Stimulated activated CD4-positive, alpha-beta T cell treated with anti-CD3 and anti-CD28 coated beads, Interleukin-2, amount 100 ng/mL, for 24 hours (primary cell): ENCODE results near the gene PGAP2.
"Not testable (repeated sequence)": the region's sequence is repeated elsewhere in the genome, so short reads cannot be mapped to it uniquely, and the experiment has no call there.

Experiments used
- DNase-seq, 2 donors: peaks; one replicate each; pipeline ENCODE4 v3.0.0-alpha.2; 2020

The PGAP2 gene

GRCh38 chr11:3808861-3809623, 682 bp downstream of the PGAP2 start:
- DNase-seq, result peak in 1 of 2 donors; percentile 42

DNA sequence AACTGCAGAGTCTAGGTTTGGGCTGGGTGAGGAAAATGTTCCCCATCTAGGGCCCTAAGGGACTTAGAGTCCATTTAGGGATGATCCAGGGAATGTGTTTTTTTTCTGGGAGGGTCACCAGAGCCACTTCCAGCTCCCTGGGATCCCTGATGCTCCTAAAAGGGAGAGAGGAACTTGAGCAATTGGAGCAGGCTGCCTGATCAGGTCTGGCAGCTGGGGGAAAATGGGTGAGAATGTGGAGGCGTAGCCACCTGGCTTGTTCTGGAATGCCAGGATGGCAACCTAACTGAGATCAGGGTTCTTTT, 1.2 kb downstream of the PGAP2 start:
- DNase-seq, result no peak

DNA sequence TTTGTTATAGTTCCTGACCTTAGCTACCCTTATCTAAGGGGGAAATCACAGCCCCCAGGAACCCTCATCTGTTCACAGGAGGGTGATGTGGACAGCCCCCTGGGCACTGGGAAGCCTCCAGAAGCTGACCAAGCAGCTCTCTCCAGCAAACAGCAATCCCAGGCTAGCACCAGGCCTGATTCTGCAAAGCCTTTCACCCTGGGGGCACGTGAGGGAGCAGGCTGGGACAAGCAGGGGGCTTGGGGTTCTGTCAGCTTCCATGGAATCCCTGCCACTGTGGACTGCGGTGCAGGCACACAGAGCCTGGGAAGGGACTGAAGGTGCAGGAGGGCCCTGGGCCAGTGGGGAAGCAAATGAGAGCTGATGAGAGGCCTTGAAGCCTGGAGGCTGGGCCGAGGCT, 2.1 kb downstream of the PGAP2 start:
- DNase-seq, result no peak

DNA sequence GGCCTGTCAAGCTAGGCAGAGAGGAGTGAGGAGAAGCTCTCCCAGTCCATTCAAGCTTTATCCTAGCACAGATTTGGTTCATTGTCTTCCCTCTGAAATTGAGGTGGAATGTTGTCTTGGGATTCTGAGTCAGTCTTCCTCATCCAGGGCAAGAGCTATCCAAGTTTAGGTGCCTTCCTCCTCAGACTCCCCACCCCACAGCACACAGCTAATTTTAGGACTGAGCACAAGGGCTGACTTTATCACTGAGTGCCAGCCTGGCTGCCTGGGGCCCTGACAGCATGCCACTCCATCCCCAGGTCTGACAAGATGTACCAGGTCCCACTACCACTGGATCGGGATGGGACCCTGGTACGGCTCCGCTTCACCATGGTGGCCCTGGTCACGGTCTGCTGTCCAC, 2.6 kb downstream of the PGAP2 start:
- DNase-seq, result no peak

- DNase-seq, result not testable (repeated sequence)
These were observed 6.5 kb downstream of the PGAP2 start for GRCh38 chr11:3814832-3815231.

DNA sequence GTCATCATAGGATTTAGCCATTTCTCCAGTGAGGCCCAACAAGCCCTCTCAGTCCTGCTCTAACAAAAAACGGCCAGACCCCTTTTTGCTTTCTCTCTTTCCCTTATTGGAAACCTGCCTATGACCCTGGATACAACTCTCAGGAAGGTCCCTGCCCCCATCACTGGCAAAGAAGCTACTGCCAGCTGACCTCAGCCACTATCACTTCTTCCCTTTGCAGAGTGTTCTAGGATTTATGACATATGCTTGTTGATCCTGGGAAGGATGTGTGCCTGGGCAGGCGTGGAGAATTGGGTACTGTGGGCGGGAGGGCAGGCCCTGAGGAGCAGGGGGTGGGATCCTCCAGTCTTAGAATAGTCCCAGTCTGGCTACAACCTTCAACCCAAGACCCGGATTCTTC, 7.5 kb downstream of the PGAP2 start:
- DNase-seq, result no peak

- DNase-seq, result no peak
These were observed 8.3 kb downstream of the PGAP2 start for GRCh38 chr11:3816673-3817072.

DNA sequence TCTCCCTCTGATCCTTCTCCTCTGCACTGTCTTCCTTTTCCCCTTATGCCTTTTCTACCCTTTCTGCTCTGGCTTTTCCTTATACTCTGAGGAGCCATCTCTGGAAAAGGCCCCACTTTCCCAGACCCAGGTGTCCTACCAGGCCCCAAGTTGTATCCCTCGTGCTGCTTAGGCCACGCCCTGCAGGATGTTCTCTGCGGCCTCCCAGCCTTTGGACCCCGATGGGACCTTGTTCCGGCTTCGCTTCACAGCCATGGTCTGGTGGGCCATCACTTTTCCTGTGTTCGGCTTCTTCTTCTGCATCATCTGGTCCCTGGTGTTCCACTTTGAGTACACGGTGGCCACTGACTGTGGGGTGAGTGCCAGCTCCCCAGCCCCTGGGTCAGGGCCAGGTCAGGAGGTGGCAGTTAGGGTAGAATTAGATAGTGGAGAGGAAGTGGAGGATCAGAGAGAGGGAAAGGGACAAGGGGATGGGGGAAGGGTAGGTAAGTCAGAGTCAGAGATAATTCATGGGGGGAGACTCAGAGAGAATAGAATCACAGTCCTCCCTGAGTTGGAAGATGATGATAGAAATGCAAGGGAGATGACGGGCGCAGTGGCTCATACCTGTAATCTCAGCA, 8.9 kb downstream of the PGAP2 start:
- DNase-seq, result no peak

DNA sequence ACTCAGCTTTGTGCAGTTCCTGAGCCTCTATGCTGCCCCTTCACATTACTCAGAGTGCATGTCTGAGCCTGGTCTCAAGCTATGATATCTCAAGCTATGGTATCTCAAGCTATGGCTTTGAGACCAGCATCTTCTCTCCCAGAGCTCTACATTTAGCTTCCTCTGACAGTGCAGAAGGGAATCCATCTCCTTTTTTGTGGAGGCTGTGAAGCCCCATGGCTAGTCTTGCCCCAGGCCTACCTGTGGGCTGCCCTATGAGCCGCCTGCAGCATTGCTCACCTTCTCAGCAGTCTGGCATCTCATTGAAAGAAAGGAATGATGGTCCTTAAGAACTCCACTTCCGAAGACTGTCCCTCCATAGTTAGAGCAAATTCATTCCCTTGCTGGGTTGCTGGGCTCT, 12.6 kb downstream of the PGAP2 start:
- DNase-seq, result no peak

DNA sequence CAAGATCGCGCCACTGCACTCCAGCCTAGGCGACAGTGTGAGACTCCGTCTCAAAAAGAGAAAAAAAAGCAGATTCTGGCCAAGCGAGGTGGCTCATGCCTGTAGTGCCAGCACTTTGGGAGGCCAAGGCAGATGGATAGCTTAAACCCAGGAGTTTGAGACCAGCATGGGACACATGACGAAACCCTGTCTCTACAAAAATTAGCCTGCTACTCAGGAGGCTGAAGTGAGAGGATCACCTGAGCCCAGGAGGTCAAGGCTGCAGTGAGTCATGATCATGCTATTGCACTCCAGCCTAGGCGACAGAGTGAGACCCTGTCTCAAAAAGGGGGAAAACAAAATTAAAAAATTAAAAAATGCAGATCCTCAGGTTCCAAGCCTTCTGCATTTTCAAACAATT, 14.0 kb downstream of the PGAP2 start:
- DNase-seq, result no peak

- no peak for DNase-seq
These were observed 14.9 kb downstream of the PGAP2 start for GRCh38 chr11:3823303-3823702.

GRCh38 chr11:3823762-3824506, 15.6 kb downstream of the PGAP2 start:
- DNase-seq, result no peak

DNA sequence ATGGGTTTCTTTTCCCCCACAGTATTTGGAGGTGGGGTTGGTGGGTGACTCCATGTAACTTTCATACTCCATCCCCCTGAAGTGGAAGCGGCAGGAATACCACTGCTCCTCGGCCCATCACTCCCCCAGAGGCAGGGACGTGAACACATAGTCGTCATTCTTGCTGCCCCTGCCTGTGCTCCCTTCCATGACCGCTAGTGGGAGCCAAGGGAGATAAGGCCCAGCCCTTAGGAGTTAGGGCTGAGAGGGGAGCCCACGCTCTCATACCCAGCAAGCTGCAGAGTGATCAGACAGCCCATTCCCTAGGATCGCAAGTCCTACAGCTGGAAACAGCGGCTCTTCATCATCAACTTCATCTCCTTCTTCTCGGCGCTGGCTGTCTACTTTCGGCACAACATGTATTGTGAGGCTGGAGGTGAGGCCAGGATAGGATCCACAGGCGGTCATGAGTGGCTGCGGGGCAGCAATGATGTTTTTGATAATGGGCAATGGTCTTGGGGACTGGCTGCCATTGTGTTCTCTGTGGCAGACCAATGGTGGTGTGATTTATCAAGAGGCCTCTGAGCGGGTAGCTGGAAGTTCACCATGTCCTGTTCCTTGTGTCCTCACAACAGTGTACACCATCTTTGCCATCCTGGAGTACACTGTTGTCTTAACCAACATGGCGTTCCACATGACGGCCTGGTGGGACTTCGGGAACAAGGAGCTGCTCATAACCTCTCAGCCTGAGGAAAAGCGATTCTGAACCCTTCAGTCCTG, 16.5 kb downstream of the PGAP2 start:
- peak; percentile 85 to 87 for DNase-seq

DNA sequence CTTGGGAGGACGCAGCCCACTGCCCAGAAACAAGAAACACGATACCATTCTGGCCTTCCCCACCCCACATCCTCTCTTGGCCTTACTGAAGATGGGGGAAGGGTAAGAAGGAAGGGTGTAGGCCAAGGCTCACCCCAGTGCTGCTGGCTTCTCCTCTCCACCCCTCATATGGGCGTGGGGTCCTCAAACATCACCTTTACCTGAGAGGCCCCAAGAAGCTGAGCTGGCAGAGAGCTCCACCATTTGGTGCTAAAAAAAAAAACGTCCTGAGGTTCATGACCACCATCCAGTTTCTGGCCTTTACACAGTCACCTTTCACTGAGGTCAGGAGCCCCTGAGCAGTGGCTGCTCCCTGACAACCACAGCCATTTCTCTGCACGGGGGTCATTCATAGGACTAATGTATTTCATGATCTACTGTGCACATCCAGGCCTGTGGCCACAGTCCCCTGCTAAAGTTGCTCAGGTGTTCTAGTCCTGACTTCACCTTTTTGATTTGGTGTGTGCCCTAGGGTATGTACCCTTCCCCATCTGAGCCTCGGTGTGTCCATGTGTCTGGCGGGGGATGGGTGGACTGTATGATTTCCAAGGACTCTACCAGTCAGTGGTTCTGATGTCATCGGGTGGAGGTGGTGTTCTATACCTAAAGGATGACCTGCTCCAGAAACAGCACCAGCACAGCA, 17.3 kb downstream of the PGAP2 start:
- no peak for DNase-seq

DNA sequence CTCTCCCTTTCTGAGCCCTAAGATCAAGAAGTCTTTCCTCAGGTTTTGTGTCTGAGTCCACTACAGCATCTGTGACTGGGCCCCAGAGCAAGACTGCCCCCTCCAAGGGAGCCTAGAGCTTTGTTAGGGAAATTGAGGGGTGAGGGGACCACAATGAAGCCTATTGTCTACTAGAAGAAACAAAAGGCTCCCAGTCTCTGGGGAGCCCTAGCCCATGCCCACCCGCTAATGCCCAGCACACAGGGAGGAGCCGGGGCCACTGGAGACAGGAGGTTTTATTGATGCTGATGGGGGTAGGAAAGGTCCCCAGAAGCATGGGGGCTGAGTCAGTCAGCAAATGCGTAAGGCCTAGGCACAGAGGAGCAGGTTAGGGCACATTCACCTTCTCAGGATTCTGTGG, 18.4 kb downstream of the PGAP2 start:
- no peak for DNase-seq

DNA sequence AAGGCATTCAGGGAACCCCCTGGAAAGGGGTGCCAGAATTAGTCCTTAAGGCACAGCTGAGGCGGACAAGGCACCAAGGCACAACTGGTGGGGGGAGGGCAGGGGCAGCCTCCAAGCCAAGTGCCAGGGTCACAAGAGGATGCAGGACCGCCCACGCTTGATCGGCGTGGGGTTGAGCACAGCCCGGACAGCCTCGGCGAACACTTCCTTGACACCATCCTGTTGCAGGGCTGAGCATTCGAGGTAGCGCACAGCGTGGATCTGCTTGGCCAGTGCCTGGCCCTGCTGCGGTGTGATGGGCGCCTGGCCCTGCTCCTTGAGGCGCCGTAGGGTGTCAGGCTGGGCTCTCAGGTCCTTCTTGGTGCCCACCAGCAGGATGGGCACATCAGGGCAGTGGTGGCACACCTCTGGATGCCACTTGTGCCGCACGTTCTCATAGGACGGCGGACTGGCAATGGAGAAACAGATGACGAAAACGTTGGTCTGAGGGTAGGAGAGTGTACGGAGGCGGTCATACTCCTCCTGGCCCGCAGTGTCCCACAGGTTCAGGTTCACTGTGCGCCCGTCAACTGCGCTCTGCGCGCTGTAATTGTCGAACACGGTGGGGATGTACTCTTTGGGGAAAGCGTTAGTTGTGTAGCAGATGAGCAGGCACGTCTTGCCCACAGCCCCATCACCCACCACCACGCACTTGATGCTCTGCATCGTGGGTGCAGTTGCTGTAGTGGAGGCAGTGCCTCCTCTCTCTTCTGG, 19.2 kb downstream of the PGAP2 start:
- DNase-seq, result no peak

DNA sequence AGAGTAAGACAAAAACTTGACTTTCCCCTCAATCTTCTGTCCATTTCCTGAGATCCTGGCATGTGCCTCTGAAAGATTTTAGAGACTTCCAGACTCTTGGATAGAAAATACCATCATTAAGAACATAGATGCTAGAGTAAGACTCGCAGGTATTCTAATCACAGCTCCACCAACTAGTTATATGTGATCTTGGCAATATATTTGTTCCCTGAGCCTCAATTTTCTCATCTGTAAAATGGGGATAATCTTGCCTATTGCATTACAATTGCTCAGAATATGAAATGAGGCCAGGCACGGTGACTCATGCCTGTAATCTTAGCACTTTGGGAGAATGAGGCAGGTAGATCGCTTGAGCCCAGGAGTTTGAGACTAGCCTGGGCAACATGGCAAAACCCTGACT, 21.7 kb downstream of the PGAP2 start:
- DNase-seq, result no peak

DNA sequence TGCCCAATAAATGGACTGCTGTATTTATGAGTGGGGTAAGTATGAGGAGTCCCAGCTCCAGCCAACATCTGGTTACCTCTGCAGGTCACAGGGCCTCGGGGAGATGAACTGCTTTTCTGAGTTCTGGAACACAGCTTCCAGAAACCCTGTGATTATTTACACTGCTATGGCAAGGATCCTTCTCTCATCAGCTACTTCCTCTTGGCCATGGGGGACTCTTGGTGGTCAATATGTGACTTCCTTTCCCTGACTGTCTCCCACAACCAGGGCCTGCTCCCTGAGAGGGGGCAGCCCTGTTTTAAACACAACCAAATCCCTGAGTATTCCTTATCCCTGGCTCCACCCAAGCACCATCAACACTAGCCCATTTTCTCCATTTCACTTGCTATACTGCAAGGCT, 22.4 kb downstream of the PGAP2 start:
- DNase-seq, result no peak

DNA sequence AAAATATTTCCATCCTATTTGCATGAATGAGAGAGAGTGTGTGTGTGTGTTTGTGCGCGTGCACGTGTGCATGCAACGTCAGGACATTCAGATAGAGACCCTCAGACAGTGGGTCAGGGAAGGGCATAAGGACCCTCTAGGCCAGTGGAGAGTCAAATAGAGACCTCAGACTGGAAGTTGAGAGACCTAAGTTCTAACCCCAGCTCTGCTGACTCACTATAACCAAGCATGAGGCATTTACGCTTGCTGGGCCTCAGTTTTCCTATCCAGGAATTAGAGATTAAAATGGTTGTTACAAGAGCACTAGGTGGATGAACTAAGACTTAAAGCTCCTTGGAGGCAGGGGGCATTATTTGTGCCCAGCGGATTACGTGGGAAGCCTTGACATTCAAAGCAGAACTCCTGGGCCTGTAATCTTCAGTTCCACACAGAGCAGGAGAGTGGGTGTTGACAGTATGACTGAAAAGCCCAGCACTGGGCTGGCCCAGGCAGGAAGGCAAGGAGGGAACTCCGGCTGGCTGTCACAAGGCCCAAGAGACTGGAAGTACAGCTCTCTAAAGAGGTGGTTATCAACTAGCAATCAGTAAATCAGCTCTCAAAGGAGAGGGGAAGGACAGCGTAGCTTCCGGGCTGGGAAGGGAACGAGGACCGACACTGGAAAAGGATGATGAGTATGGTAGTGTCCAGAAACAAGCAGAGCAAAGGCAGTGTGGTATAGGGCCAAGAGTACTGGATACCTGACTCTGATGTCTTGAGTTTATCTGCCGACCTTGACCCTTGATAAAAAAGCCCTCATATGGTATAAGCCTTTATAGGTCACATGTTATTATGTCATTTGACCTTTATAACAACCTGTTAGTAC, 23.2 kb downstream of the PGAP2 start:
- DNase-seq, result no peak

GRCh38 chr11:3832816-3833215, 24.5 kb downstream of the PGAP2 start:
- DNase-seq, result no peak

DNA sequence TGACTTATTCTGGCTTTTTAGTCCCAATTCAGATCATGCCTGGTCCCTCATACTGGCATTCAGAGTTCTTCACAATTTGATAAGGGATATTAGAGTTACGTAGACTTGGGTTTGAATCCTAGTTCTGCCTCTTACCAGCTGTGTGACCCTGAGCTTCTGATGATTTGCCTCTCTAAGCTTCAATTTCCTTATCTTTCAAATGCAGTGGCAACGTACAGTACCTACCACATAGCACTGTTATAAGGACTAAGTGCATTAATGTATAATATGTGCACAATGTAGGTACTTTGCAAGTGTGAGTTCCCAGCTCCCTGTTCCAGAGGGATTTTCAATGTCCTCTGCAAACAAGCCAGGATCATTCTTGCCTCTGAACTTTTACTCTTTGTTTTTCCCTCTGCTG, 25.1 kb downstream of the PGAP2 start:
- no peak for DNase-seq
